MM.1S (cell line): Measurements from ENCODE around the gene GOLGA3.

Experiments
- CTCF ChIP-seq: fragments of 300-600 bp; sonication (generic); IDR thresholded peaks from 2 replicates; pipeline ENCODE4 v1.5.1; 2016; ENCODE audit warnings: antibody characterized with exemption, low read length, mixed read lengths
- EZH2 ChIP-seq: fragments of 300-600 bp; sonication (generic); optimal IDR thresholded peaks from 2 replicates; pipeline ENCODE3; 2017; ENCODE audit warnings: low read depth, mild to moderate bottlenecking, antibody characterized with exemption, low read length, mixed read lengths
- EZH2phosphoT487 ChIP-seq: fragments of 300-600 bp; sonication (generic); IDR thresholded peaks from 2 replicates; pipeline ENCODE4 v1.6.1; 2018; ENCODE audit warnings: antibody characterized with exemption, low read length

GRCh38 chr12:132834181-132834711 is 5.6 kb upstream of the GOLGA3 start:
- TF ChIP-seq CTCF (no peak), EZH2 (no peak), EZH2phosphoT487 (no peak)
